ENCODE results near the gene OVAAL.
A peak's percentile ranks its signal among the peaks of the same experiment; 100 is the strongest.

Gene OVAAL

GRCh38 chr1:180609643-180610555 is 51.1 kb downstream of the OVAAL start:
- no peak for DNase-seq (ENCODE audit: low spot score)

GRCh38 chr1:180610556-180611015 is 51.8 kb downstream of the OVAAL start:
- no peak for DNase-seq (ENCODE audit: low spot score)

- DNase-seq (ENCODE audit: low spot score) = peak; percentile 13
Observed at GRCh38 chr1:180611016-180611930, 52.5 kb downstream of the OVAAL start.

GRCh38 chr1:180612632-180613031 is 53.9 kb downstream of the OVAAL start:
- DNase-seq (ENCODE audit: low spot score) = no peak

- no peak for DNase-seq (ENCODE audit: low spot score)
Observed at GRCh38 chr1:180614730-180615129, 56.0 kb downstream of the OVAAL start.

- no peak for DNase-seq (ENCODE audit: low spot score)
Observed at GRCh38 chr1:180615493-180616290, 56.9 kb downstream of the OVAAL start.

Data from kidney tubule cell (primary cell).